GM12801 (cell line): ENCODE data around the gene RAPGEF5.

ENCODE experiments used
- CTCF ChIP-seq: IDR thresholded peaks from one replicate; pipeline ENCODE4 v1.5.1; 2011; ENCODE audit warnings: control low read depth; ENCODE audit not compliant: insufficient read length; ENCODE audit errors: extremely low read depth

Gene RAPGEF5

DNA sequence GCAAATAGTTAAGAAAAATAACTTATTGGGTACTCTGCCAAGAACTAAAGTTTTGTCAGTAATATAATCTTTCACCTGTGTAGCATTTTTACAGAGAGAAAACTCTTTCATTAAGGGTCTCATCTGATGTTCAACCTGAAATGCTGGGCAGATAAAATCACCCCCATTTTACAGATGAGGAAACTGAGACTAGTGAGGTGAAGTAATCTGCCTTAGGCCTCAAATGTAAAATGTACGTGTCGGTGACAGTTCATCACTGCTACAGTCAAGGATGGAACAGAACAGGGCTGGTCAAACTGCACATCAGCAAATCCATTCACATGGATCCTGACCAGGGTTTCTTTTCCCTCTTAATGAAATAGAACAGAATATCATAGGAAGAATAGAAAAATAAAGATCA, 121.8 kb downstream of the RAPGEF5 start:
- no peak for TF ChIP-seq CTCF

GRCh38 chr7:22234227-22234626, 122.7 kb downstream of the RAPGEF5 start:
- TF ChIP-seq CTCF, result no peak

DNA sequence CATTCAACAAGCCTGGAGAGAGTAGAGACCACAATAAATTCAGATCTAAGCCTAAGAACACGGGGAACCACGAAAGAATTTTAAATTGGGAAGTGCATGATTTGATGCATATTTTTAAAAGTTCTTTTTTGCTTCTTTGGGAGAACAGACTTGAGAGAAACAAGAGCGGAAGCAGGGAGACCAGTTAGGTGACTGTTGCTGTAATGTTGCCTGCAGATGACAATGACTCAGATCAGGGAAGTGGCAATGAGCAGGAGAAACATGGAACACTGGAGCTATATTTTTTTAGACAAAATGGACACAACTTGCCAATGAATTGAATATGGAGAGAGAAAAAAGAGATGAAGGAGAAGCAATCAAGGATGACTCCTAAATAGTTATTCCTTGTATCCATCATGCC, 125.1 kb downstream of the RAPGEF5 start:
- TF ChIP-seq CTCF, result no peak

DNA sequence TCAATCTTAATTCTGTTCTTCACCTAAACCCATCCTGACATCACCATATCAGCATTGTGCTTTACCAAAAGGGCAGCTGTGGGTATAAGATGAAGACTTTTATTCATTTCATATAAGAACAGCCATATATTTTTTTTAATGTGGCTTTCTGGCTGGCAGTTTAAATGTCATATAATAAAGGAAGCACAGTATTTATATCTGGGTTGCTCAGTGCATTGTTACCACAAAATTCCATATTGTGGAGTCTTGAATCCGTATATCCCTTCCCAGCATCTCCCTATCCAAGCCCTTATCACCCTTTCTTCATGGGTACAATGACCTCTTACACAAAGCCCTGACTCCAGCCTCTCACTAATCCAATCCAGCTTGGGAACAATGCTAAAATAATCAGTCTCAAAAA, 125.8 kb downstream of the RAPGEF5 start:
- no peak for TF ChIP-seq CTCF

DNA sequence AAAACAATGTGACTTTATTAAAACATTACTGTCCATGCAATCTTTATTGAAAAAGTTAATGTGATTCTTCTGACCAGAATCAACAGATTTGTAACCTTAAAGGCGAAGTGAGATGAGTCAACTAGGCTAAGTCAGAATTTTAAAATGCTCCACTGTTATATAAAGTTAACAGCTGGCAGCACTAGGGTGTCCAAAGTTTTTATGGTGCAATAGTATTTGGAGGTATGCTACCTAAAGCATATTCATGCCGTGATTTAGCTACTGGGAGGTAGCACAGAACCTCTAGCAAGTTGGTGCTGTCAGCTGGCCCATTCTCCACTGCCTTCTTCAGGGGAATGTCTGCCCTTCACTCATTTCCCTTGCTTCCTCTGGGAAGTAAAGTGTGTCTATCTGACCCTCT, 126.7 kb downstream of the RAPGEF5 start:
- no peak for TF ChIP-seq CTCF

- no peak for TF ChIP-seq CTCF
These were observed 127.8 kb downstream of the RAPGEF5 start for GRCh38 chr7:22229148-22229547.

DNA sequence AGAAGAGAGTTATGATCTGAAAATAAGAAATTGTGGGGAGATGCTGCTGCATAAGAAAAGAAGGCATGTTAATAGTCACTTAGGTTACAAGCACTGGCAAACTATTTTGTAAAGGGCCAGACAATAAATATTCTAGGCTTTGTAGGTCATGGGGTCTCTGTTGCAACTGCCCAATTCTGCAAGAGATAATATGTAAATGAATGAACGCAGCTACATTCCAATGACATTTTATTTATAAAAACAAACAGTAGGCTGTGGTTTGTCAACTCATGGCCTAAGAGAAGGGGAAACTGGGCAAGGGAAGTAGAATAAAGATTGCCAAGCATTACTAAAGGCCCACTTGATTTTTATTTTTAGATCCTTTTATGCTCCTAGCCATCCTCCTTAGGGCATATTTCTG, 133.1 kb downstream of the RAPGEF5 start:
- no peak for TF ChIP-seq CTCF

- no peak for TF ChIP-seq CTCF
These were observed 136.0 kb downstream of the RAPGEF5 start for GRCh38 chr7:22220941-22221340.
